Right ventricle myocardium inferior (tissue), 1 donor: ENCODE data around the gene DROSHA. TPM values are rescaled to one million over a fixed set of nuclear protein-coding genes. Genes with fewer than 3 reads are reported as not detected.
"Not testable (repeated sequence)": the region's sequence is repeated elsewhere in the genome, so short reads cannot be mapped to it uniquely, and the experiment has no call there.

Source experiments
- ATAC-seq: fragments of 200-7000 bp; cut with Tn5 transposase; one replicate; pipeline ENCODE4 v1.9.1; 2020; ENCODE audit warnings: mild to moderate bottlenecking, moderate library complexity
- DNase-seq: peaks from one replicate; pipeline ENCODE4 v3.0.0; 2021; ENCODE audit errors: missing footprints
- intact Hi-C: fragments of 100-400 bp; cut with DNase I; formaldehyde crosslinking; loops from one replicate; pipeline ENCODE4 v1.11.0; 2022
- total RNA-seq: library from RNA; stranded (reverse); fragmentation: NEBNext Ultra II Directional; extraction: Animal tissue kit (Norgen Biotek cat#: 25700); gene quantifications from one replicate; pipeline ENCODE4 v1.2.1, GENCODE V29; 2021
- donor health status: DM: no; HTN: yes; CAD: no; lungs with severe emphysema.

The DROSHA gene
- total RNA-seq, 1 donor from 2014 or later = 30.3 TPM

DNA sequence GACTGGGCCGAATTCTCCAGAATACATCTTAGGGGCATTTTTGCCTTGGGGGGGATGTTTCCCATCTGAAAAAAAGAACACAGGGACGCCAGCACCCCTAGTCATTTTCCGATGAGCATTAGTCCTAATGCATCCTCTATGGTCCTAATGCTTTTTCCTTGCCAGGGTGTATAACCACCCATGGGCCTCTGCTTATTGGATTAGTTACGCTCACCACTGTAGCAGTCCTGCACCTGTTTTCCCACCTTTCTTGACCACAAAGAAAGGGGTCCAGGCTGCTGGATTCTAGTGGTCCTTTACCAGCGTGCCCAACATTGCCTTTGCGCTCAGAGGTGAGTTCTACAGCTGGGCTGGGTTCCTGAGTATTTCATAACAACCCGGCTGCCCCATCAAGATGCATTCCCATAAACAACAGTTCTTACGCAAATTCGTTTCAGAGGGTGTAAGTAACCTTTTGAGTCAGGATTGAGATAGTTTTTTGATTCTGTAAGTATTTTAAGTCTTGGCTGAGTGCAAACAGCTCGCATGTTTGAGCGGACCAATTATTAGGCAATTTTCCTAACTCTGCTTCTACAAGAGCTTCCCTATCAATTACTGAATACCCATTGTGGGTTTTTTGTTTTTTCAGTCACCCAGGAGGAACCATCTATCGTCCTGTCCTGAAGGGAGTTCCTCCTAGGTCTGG, 135.1 kb downstream of the DROSHA start:
- intact Hi-C loops = no loop called here
- ATAC-seq (no peak), DNase-seq (no peak)

DNA sequence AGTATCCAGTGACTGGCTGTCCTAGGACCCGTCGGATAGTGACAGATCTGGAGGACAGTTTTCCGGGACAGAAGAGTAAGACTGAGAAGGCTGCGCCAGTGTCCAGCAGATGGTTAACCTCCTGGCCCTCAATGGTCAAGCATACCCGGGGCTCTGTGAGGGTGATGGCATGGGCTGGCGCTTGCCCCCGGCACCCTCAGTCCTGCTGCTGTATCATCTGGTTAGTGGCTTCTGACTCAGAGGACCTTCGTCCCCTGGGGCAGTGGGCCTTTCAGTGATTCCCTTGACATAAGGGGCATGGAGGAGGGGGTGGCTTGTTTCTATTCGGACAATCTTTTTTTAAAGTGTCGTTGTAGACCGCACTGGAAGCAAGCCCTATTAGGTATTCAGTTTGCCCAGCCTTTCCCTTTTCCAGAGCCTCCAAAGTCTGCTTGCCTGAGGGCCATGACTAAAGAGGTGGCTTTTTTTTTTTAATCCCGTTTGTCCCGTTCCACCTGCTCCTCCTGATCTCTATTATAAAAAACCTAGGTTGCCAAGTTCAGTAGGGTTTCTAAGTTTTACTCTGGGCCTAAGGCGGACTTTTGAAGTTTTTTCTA, 136.3 kb downstream of the DROSHA start:
- ATAC-seq, intact Hi-C loops, DNase-seq: not testable (repeated sequence)

DNA sequence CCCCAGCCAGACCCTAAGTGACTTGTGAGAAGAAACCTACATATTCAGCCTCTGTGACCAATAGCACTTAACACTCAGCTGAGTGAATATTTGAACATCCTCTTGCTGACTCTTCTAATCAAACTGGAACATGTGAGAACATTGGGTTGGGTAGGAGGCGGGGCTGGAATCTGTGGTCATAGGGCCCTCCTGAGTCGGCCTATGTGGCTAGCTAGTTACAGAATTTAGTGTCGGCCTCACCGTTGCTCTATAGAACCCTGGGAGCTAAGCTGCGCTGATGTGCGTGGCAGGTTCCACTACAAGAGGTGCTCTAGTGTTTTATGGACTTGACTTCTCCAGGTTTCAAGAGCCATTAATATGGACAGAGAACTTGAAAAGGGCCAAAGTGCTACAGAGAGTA, 138.8 kb downstream of the DROSHA start:
- intact Hi-C loops = no loop called here
- ATAC-seq (no peak), DNase-seq (no peak)

DNA sequence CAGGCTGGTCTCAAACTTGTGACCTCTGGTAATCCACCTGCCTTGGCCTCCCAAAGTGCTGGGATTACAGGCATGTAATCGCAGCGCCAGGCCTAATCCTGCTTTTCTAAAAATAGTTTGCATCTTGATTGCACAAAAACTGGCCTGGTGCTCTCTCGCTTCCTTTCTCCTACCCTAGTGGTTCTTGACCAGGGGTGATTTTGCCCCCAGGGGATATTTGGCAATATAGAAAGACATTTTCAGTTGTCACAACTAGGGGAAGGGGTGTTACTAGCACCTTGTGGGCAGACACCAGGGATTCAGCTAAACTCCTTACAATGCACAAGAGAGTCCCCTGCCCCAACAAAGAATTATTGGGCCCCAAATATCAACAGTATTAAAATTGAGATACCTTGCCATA, 139.8 kb downstream of the DROSHA start:
- ATAC-seq (no peak), DNase-seq (no peak)
- intact Hi-C loops = no loop called here

DNA sequence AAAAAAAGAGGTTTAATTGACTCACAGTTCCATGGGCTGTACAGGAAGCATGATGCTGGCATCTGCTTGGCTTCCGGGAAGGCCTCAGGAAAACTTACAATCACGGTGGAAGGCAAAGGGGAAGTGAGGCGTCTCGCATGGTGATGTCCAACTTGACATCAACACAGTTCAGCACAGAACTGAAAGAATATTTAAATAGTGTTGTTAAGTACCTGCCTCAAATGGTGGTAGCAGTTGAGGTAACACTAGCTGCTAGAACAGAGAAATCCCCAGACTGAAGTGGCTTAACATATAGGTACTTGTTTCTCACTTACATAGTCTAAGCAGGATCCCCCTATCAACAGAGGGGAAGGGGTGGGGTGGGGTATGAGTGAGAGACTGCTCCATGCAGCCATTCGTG, 141.6 kb downstream of the DROSHA start:
- intact Hi-C loops = no loop called here
- DNase-seq = no peak

DNA sequence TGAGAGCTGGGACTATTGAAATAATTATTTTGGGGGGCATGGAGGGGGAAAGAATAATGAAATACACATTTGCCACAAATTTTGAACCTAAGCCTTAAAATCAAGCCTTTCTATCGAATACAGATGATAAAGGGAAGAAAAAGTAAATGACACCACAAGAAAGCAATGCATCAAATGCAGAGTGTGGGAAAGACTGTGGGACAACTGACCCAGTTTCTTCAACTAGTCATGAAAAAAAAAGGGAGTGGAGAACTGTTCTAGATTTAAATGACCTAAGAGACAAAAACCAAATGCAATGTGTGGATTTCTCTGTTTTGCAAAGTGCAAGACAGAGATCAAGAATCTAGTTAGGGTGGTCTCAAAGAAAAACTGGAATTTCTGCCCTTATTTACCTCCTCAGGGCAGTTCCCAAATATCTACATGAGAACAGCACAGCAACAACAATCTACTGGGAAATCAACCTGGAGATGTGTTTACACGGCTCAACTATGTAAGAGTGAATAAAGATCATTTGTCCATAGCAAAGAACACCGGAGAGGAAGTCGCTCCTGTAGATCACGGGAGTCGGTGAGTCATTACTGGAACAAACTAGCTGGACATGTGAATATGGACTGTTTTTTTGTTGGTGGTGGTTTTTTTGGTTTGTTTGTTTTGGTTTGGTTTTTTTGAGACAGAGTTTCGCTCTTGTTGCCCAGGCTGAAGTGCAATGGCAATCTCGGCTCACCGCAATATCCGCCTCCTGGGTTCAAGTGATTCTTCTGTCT, 145.9 kb downstream of the DROSHA start:
- DNase-seq (no peak), ATAC-seq (no peak)
- intact Hi-C loops = no loop called here

More for the DNA sequence above, 141.6 kb downstream of the DROSHA start:
- no peak for ATAC-seq

DNA sequence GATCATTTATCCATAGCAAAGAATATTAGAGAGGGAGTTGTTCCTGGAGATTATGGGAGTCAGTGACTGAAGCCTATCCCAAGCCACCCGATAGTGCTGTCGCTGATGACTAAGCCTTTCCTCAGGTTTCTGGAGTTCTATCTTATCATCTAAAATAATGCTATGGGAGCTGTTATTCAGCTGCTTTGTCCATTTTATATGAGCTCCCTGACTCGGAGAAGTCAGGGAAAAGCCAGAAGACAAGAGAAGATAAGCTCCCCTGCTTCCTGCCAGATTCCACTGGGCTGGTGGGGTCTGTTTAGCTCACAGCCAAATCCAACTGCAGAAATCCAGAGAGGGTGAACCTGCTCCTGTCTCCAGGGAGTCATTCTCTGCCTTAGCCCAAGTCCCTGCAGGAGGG, 148.2 kb downstream of the DROSHA start:
- ATAC-seq (no peak), DNase-seq (no peak)
- intact Hi-C loops = no loop called here

DNA sequence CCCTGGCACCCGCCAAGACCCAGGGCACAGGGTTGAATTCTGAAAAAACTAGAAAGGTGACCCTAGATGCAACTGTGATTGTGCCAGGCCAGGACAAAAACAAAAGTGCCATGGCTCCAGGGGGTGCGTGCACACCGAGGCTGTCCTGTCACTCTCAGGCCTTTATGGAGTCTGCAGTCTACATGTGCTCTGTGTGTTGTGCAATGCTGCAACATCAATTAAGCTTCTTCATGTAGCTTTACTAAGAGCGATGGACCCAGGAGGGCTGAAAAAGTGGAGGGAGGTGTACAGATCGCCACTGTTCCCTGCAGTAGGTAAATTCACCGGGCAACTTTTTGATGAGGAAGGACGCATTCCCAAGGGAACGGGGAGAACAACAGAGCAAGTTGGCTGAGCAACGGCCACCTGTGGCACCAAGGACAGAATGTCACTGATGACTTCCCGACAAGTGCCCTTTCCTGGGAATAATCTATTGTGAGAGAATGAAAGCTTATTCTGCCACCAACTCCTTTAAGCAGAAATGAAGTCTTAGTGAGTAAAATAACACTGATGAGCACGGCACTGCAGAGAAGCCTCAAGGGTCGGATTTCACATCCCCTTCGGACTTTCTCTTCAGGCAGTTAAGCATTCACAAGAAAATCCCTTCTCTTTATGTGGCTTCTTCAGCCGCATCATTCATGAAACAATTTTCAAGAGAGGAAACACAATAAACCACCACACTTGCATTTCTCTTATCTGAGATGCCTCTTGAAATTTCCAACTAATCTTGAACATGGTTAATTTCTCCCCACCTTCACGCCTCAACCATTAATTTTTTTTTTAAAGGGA, 149.6 kb downstream of the DROSHA start:
- DNase-seq (no peak), ATAC-seq (no peak)
- intact Hi-C loops = no loop called here

DNA sequence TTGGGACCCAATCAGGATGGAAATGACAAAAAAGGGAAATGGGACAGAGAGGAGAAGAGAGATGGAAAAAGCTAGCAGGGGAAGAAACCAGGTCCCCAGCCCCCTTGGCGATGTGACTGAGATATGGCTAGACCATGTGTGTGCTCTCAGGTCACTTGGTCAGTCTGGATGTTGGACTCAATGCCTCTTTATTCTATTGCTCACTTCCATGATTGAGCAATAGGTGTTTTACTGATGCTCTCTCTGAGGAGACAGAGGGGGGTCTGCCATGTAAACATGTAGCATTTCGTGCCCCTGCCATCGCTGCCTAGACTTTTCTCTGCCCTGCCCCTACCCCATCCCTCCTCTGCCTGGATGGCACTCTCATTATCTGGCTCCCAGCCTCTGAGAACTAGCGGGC, 150.6 kb downstream of the DROSHA start:
- intact Hi-C loops = no loop called here
- DNase-seq (no peak), ATAC-seq (no peak)

DNA sequence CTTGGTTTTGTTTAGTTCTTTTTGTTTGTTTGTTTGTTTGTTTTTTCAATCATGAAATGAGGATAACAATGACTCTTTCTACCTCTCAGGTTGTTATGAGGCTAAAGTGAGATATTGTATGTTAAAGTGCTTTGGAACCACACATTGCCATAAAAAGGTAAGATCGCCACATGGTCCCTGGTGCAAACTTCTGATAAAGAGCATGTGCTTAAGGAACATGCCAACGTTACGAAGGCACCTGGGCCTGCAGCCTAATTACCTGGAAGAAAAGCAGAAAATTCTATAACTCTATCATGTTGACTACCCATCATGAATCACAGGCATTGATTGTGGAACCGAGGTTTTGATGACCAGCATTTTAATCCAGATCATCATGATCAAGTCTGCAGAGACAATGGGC, 151.8 kb downstream of the DROSHA start:
- intact Hi-C loops = no loop called here
- no peak for DNase-seq
- no peak for ATAC-seq

DNA sequence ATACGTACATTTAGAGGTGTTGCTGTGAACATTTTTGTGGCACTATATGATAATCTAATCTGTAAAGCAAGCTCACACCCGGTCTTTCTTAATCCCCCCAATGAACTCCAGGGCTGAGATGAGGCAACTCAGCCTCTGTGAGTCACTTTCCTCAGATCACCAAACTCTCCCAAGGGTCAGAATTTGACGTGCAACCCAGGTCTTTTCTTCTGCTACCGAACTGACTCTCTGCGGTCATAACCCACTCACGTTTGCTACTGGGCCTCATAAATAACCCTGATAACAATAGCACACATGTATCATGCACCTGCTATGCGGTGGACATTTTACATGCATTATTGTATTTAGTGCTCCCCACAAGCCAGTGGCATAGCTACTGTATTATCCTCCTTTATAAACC, 153.1 kb downstream of the DROSHA start:
- intact Hi-C loops = no loop called here
- ATAC-seq = no peak
- DNase-seq = no peak

DNA sequence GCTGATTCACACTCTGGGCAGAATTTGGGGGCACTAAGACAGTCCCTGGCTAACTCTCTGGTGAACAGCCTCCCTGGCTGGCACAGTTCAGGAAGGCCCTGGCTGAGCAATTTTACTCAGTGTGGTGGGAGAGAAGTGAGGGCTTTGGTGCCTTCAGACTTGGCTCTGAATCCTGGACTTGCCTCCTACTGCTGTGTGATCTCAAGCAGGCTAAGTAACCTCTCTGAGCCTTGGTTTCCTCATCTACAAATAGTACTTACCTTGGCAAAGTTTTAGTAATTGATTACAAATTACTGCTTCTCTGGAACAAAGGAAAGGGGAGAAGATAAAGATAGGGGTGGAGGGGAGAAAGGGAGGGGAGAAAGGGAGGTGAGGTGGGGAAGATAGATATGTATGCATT, 153.8 kb downstream of the DROSHA start:
- no peak for DNase-seq
- intact Hi-C loops = no loop called here
- no peak for ATAC-seq

DNA sequence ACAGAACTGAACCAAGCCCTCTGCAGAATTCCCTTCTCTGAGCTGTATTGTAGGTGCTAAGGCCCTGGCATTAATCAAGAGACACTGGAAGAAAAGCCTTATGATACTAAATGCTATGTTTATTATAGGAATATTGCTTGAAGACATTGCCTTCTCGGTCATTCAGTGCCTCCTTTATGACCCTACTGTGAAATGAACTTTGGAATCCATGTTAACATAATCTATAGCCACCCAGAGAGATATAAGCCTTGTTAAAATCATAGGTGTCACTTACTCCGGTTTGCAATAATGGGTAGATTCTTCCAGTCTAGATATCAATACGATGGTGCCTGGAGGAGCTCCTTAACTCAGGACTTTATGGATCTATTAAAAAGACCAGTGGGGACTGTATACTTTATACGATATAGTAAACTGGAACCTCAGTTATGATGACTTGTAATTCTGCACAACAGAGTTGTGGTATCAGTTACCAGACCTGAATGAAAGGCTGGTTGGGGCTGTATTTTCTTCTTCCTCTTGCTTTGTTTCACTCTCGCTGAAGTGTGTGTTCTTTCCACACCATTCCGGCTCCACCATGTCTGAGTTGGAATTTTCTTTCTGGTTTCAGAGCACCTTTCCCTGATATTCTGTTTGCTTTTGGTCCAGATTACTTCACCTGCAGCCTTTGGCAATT, 154.5 kb downstream of the DROSHA start:
- DNase-seq = no peak
- ATAC-seq = no peak
- intact Hi-C loops = no loop called here

DNA sequence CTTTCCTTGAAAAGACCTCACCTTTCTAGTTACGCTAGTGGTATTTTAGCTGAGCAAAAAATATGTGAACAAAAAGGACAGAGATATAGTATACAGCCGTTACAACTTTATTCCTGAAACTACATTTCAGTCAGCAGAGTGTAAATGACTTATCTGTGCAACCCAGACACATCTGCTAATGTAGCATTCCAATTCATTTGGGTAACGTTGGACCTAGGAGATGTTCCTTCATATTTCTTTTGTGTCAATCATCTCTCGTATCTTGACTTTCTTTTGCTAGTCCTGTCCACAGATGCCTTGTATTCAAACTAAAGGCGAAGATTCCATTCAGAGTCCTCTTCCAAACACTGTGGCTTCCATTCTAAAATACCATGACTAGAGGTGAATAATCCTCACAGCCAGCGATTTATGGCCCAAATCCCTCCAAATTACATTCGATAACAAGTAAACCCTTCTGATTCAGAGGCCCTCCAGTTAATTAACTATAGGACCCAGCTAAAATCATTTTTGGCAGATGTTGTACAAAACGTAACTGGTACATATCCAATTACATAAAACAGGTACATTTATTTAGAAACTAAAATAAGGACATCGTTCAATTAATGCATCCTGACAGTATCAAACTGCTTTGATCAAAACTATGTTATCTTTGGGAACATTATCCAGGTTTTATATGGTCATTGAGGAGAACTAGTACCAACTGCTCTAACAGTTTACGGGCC, 155.7 kb downstream of the DROSHA start:
- intact Hi-C loops = no loop called here
- ATAC-seq (no peak), DNase-seq (no peak)

DNA sequence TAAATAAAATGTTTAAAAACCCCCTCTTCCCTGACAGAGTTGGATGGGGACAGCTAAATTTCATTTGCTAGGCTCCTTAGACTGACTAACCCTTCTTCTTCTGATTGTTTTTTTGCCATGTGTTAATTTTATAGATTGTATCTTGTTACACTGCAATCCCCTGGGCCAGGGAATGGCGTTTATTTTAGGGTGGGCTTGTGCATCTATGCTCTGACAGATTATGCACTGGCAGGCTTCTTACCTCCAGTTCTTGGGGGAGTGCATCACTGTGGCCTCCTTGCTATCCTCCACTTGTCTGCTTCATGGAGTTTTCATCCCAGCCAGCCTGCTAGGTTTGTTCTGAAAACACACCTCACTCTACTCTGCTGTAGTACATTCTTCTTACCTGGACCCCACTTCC, 159.8 kb downstream of the DROSHA start:
- no peak for ATAC-seq
- intact Hi-C loops = no loop called here
- no peak for DNase-seq

DNA sequence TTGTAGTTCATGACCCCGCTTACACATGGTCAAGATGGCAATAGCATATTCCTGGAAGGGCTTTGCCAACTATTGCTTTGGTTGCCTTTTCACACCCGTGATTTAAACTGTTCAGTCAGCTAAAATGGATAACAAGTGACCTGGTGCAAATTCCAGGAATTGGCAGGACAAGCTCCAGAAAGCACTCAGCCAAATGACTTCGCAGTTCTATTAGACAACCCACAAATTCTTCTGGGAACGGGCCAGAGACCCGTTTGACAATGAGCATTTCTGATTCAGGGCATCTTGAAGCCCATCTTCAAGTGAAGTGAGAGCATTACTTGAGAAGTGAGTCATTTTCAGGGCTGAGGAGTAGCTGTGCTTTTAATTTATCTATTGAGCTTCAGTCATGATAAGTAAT, 165.0 kb downstream of the DROSHA start:
- intact Hi-C loops = no loop called here
- no peak for ATAC-seq
- DNase-seq = no peak

DNA sequence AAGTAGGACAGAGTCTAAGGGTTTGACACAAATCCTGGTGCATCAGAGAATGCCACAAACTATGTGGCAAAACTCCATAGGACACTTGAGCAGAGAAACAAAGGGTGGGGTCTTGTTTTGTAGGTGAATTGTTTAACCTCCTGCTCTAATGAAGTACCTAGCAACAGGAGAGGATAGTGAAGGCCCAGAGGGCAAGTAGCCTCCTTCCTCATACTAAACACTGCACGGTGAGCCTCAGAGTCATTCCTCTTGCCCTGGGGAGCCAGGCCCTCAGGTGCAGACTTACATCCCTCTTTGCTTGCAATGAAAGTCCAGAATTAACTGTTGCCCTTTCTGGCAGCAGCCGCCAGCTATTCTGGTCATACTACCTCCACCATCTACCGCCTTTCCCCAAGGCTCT, 166.1 kb downstream of the DROSHA start:
- intact Hi-C loops = no loop called here
- no peak for DNase-seq

DNA sequence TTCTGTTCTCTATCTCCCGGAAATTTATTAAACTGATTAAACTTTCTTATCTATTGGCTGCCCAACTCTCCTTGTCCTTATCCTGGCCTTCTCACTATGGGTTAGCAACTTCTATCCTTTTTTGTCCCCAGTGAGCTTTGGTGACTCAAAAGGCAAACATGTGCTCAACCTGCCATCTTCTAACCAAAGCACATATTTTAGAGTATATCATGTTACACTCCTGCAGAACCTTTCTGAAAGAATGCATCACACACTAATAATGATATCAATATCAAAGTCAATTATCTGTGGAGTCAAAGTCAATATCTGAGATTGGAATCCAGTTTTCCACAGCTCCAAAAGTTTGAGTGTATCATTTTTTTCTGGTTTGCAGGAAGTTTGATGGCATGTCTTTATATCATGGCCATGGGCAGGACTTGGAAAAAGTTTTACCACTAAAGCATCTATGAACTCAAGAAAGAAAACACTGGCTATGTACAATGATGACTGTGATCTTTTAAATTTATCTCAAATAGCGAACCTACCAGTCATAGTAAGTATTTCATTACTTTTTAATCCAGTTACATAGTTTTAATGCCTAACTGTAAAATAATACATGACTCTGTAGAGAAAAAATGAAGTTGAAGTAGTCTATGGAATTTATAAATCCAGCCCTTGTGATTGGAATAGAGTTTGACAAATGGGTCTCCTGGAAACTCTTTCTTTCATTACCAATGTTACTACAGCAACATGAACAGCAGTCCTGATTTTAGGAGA, 166.8 kb downstream of the DROSHA start:
- ATAC-seq (no peak), DNase-seq (no peak)
- intact Hi-C loops = no loop called here

More for the DNA sequence above, 166.1 kb downstream of the DROSHA start:
- no peak for ATAC-seq
